ENCODE results near the gene TMEM115.

TMEM115 gene

GRCh38 chr3:50347187-50347813 is 12.0 kb downstream of the TMEM115 start (continued):
- TF ChIP-seq REST (tag by site-specific recombination; IDR thresholded peaks at IDR 0.05) (no peak), ZNF433 (tag by site-specific recombination; IDR thresholded peaks at IDR 0.05; ENCODE audit: low read depth) (no peak), ZBTB6 (tag by site-specific recombination; IDR thresholded peaks at IDR 0.05) (no peak), ZNF223 (tag by site-specific recombination; IDR thresholded peaks at IDR 0.05) (no peak), ZBTB44 (tag by site-specific recombination; IDR thresholded peaks at IDR 0.05) (no peak), ZNF24 (tag by site-specific recombination; IDR thresholded peaks at IDR 0.05) (no peak), ZNF529 (tag by site-specific recombination; IDR thresholded peaks at IDR 0.05; ENCODE audit: insufficient replicate concordance) (no peak), ZBTB17 (tag by site-specific recombination; IDR thresholded peaks at IDR 0.05) (0 out of 2 replicates have a peak, but pooled peaks have one; percentile 20), ZNF624 (tag by site-specific recombination; IDR thresholded peaks at IDR 0.05) (no peak), ZNF416 (tag by site-specific recombination; IDR thresholded peaks at IDR 0.05) (no peak), ZNF184 (tag by site-specific recombination; IDR thresholded peaks at IDR 0.05) (no peak), REPIN1 (tag by site-specific recombination; IDR thresholded peaks at IDR 0.05; ENCODE audit: low read depth) (no peak), ZNF596 (tag by site-specific recombination; IDR thresholded peaks at IDR 0.05) (no peak), SP7 (tag by site-specific recombination; IDR thresholded peaks at IDR 0.05) (0 out of 2 replicates have a peak, but pooled peaks have one; percentile 24), GLIS1 (tag by site-specific recombination; IDR thresholded peaks at IDR 0.05) (peak; percentile 27; the same call in 1 of the 2 replicates), ZNF660 (tag by site-specific recombination; IDR thresholded peaks at IDR 0.05) (no peak), ZNF341 (tag by site-specific recombination; IDR thresholded peaks at IDR 0.05; ENCODE audit: low read depth) (peak; percentile 44; the same call in 1 of the 2 replicates), ZNF155 (tag by site-specific recombination; IDR thresholded peaks at IDR 0.05) (no peak), ZNF785 (tag by site-specific recombination; IDR thresholded peaks at IDR 0.05) (no peak), PATZ1 (tag by site-specific recombination; IDR thresholded peaks at IDR 0.05) (peak; percentile 46; the same call in 1 of the 2 replicates), SCRT2 (tag by site-specific recombination; IDR thresholded peaks at IDR 0.05) (peak; percentile 71)

Measured in HEK293 (cell line).